ENCODE measurements around the gene RASSF3.

DNA sequence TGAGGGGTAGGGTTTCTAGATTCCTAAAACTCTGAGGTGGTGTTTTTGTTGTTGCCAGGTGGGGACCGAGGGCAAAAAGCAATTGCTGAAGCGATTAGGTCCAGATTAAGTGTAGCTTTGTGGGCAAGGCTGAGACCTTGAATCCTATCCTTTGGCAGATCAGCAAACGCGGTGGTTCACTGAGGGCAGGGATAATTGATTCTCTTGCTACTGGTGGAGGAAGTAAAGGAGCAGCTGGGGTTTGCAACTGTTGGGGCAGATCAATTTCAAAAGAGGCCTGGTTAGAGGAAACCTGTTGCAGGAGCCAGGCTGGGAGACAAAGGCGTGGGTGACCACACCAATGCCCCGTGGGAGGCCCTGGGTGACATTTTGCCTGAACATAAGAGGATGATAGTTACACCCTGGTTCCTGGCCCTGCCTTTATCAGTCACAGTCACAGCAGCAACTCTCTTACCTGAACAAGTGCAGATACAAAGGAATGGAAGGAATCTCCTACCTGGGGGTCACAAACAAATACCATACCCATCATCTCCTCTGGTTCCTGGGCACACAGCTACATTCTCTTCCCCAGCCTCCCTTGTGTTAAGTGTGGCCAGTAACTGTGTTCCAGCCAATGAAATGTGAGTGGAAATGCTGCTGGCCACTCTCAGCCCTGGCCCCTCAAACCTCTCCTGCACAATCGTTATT is 43.3 kb upstream of the RASSF3 start:
- TF ChIP-seq, protein P1, sequence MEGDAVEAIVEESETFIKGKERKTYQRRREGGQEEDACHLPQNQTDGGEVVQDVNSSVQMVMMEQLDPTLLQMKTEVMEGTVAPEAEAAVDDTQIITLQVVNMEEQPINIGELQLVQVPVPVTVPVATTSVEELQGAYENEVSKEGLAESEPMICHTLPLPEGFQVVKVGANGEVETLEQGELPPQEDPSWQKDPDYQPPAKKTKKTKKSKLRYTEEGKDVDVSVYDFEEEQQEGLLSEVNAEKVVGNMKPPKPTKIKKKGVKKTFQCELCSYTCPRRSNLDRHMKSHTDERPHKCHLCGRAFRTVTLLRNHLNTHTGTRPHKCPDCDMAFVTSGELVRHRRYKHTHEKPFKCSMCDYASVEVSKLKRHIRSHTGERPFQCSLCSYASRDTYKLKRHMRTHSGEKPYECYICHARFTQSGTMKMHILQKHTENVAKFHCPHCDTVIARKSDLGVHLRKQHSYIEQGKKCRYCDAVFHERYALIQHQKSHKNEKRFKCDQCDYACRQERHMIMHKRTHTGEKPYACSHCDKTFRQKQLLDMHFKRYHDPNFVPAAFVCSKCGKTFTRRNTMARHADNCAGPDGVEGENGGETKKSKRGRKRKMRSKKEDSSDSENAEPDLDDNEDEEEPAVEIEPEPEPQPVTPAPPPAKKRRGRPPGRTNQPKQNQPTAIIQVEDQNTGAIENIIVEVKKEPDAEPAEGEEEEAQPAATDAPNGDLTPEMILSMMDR (IDR thresholded peaks at IDR 0.05), result no peak
- TF ChIP-seq POLR2AphosphoS5 (IDR thresholded peaks at IDR 0.05), result no peak

Measured in breast epithelium (tissue), 3 donors.